K562 (cell line): ENCODE data around the gene WDR93. TPM values are rescaled to one million over a fixed set of nuclear protein-coding genes. Genes with fewer than 3 reads are reported as not detected.

Experiments used
- ARHGAP35 ChIP-seq: fragments of 450-650 bp; IDR thresholded peaks from 2 replicates; pipeline ENCODE4 v1.6.1; 2018; ENCODE audit not compliant: partially characterized antibody
- BCL6 ChIP-seq: fragments of 250-450 bp; sonication (Bioruptor Pico); IDR thresholded peaks from 2 replicates; pipeline ENCODE4 v1.4.0; 2020
- CBX5 ChIP-seq: IDR thresholded peaks from 2 replicates; pipeline ENCODE4 v1.6.1; 2014; ENCODE audit warnings: low read depth, borderline replicate concordance
- ELF4 ChIP-seq: fragments of 450-650 bp; formaldehyde crosslinking; IDR thresholded peaks from 2 replicates; pipeline ENCODE4 v1.4.0; 2022; ENCODE audit warnings: missing genetic modification characterization
- ELK1 ChIP-seq: sonication (generic); formaldehyde crosslinking; IDR thresholded peaks from 2 replicates; pipeline ENCODE4 v1.8.1; 2022; ENCODE audit warnings: missing genetic modification reagents
- ETV6 ChIP-seq, 3 experiments: fragments of 150-350 bp in 1 of 3; sonication (generic) in 1 of 3; formaldehyde crosslinking in 1 of 3; IDR thresholded peaks; 2 replicates each; pipeline versions ENCODE4 v1.6.1 to v1.8.0; 2014 to 2022; ENCODE audit warnings: borderline replicate concordance in 2 of 3, low read depth in 2 of 3, antibody characterized with exemption in 1 of 3, low read length in 1 of 3, mild to moderate bottlenecking in 1 of 3, missing genetic modification reagents in 1 of 3
- FOXP1 ChIP-seq: sonication (generic); formaldehyde crosslinking; IDR thresholded peaks from 2 replicates; pipeline ENCODE4 v1.8.0; 2022; ENCODE audit warnings: mild to moderate bottlenecking, missing genetic modification reagents
- HDAC2 ChIP-seq: fragments of 450-650 bp; IDR thresholded peaks from 2 replicates; pipeline ENCODE4 v1.6.1; 2016; ENCODE audit warnings: mild to moderate bottlenecking
- MECOM ChIP-seq: fragments of 250-450 bp; sonication (Bioruptor Pico); IDR thresholded peaks from 2 replicates; pipeline ENCODE4 v1.8.0; 2022; ENCODE audit warnings: inconsistent platforms
- NR2C1 ChIP-seq, 2 experiments: fragments of 450-650 bp; IDR thresholded peaks; 2 replicates each; pipeline ENCODE4 v1.6.1; 2017; ENCODE audit warnings: mild to moderate bottlenecking in 2 of 2, antibody characterized with exemption in 1 of 2, inconsistent platforms in 1 of 2, missing compliant biosample characterization in 1 of 2, missing genetic modification characterization in 1 of 2
- PCBP2 ChIP-seq: fragments of 200-400 bp; formaldehyde crosslinking; IDR thresholded peaks from 2 replicates; pipeline ENCODE4 v1.6.1; 2018; ENCODE audit warnings: low read length, low read depth, mild to moderate bottlenecking, moderate library complexity; ENCODE audit not compliant: poor library complexity, severe bottlenecking
- RBM14 ChIP-seq: fragments of 200-400 bp; formaldehyde crosslinking; IDR thresholded peaks from 2 replicates; pipeline ENCODE4 v1.6.1; 2018; ENCODE audit warnings: low read depth, mild to moderate bottlenecking, low read length, moderate library complexity, borderline replicate concordance; ENCODE audit not compliant: insufficient read depth
- SFPQ ChIP-seq: fragments of 200-400 bp; formaldehyde crosslinking; IDR thresholded peaks from 2 replicates; pipeline ENCODE4 v1.6.1; 2017; ENCODE audit warnings: mild to moderate bottlenecking, low read depth, low read length, moderate library complexity
- ZBTB2 ChIP-seq: fragments of 450-650 bp; IDR thresholded peaks from 2 replicates; pipeline ENCODE4 v1.6.1; 2016; ENCODE audit warnings: antibody characterized with exemption
- ZFP30 ChIP-seq: fragments of 250-450 bp; sonication (Bioruptor Pico); IDR thresholded peaks from 2 replicates; pipeline ENCODE4 v1.8.0; 2022; ENCODE audit warnings: moderate library complexity, mild to moderate bottlenecking, inconsistent platforms, borderline replicate concordance
- ZNF354B ChIP-seq: fragments of 250-450 bp; sonication (Bioruptor Pico); IDR thresholded peaks from 2 replicates; pipeline ENCODE4 v1.4.0; 2020
- ZNF408 ChIP-seq: fragments of 250-450 bp; sonication (Bioruptor Pico); IDR thresholded peaks from 2 replicates; pipeline ENCODE4 v1.4.0; 2020; ENCODE audit warnings: low read depth, mild to moderate bottlenecking, moderate library complexity
- polyA plus RNA-seq, 8 experiments: library from polyadenylated mRNA; depleted of rRNA in 4 of 8; stranded (reverse) in 5 of 8; unstranded in 3 of 8; fragments of >200 nt; fragmentation: Nextera tagmentation in 2 of 8; fragmentation: Illumina TruSeq in 1 of 8; extraction: Ambion mirVana in 2 of 8; extraction: Trizol in 1 of 8; gene quantifications; 2 replicates each; pipeline versions ENCODE4 v1.2.1 to v1.2.3, GENCODE V29; 2011 to 2014; ENCODE audit warnings: inconsistent platforms in 1 of 8, missing spikeins in 1 of 8
- total RNA-seq, 7 experiments: library from RNA; depleted of rRNA in 6 of 7; stranded (reverse); fragments of >200 nt in 6 of 7; fragmentation: Illumina TruSeq in 2 of 7; extraction: Trizol in 2 of 7; gene quantifications; 2 replicates each; pipeline versions ENCODE4 v1.2.1 to v1.2.3, GENCODE V29; 2011 to 2021; ENCODE audit warnings: low replicate concordance in 1 of 7
- TF ChIP-seq, protein P1 (sequence below), 2 experiments: fragments of 450-650 bp; IDR thresholded peaks; 2 replicates each; pipeline ENCODE4 v1.6.1; 2018; ENCODE audit warnings: mild to moderate bottlenecking in 2 of 2, low read depth in 1 of 2; ENCODE audit not compliant: partially characterized antibody in 2 of 2

Gene WDR93
- total and polyA plus RNA-seq, 9 of the 15 experiments (the other 6 are each of a cell fraction or from before 2014, with no cell fraction given), result not detected

DNA sequence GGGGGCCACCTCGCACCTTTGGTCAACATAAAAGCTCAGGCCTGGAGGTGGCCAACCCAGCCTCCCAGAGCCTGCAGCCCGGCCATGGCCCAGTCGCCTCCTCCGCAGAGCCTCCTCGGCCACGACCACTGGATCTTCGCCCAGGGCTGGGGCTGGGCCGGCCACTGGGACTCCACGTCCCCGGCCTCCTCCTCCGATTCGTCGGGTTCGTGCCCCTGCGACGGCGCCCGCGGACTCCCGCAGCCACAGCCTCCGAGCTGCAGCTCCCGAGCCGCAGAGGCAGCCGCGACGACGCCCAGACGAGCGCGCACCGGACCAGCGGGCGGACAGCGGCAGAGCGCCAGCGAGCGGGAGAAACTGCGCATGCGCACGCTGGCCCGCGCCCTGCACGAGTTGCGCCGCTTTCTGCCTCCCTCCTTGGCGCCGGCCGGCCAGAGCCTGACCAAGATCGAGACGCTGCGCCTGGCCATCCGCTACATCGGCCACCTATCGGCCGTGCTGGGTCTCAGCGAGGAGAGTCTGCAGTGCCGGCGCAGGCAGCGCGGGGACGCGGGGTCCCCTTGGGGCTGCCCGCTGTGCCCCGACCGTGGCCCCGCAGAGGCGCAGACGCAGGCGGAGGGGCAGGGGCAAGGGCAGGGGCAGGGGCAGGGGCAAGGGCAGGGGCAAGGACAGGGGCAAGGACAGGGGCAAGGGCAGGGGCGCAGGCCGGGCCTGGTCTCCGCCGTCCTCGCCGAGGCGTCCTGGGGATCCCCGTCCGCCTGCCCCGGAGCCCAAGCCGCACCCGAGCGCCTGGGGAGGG, 85.9 kb downstream of the WDR93 start, which contains the start of gene MESP2 (continued):
- TF ChIP-seq BCL6 (CRISPR knock-in tag), result no peak
- peak; percentile 97 for TF ChIP-seq FOXP1 (CRISPR knock-in tag)
- no peak for TF ChIP-seq ETV6 (IDR thresholded peaks at IDR 0.05; ENCODE audit: borderline replicate concordance in 1 of 2, low read depth in 2 of 2, low read length in 1 of 2)
- TF ChIP-seq ETV6 (CRISPR knock-in tag; IDR thresholded peaks at IDR 0.05; ENCODE audit: borderline replicate concordance), result no peak
- TF ChIP-seq, protein P1, sequence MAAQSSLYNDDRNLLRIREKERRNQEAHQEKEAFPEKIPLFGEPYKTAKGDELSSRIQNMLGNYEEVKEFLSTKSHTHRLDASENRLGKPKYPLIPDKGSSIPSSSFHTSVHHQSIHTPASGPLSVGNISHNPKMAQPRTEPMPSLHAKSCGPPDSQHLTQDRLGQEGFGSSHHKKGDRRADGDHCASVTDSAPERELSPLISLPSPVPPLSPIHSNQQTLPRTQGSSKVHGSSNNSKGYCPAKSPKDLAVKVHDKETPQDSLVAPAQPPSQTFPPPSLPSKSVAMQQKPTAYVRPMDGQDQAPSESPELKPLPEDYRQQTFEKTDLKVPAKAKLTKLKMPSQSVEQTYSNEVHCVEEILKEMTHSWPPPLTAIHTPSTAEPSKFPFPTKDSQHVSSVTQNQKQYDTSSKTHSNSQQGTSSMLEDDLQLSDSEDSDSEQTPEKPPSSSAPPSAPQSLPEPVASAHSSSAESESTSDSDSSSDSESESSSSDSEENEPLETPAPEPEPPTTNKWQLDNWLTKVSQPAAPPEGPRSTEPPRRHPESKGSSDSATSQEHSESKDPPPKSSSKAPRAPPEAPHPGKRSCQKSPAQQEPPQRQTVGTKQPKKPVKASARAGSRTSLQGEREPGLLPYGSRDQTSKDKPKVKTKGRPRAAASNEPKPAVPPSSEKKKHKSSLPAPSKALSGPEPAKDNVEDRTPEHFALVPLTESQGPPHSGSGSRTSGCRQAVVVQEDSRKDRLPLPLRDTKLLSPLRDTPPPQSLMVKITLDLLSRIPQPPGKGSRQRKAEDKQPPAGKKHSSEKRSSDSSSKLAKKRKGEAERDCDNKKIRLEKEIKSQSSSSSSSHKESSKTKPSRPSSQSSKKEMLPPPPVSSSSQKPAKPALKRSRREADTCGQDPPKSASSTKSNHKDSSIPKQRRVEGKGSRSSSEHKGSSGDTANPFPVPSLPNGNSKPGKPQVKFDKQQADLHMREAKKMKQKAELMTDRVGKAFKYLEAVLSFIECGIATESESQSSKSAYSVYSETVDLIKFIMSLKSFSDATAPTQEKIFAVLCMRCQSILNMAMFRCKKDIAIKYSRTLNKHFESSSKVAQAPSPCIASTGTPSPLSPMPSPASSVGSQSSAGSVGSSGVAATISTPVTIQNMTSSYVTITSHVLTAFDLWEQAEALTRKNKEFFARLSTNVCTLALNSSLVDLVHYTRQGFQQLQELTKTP (IDR thresholded peaks at IDR 0.05; ENCODE audit: low read depth in 1 of 2, partially characterized antibody in 2 of 2), result no peak
- no peak for TF ChIP-seq NR2C1 (IDR thresholded peaks at IDR 0.05)
- TF ChIP-seq NR2C1 (tag; IDR thresholded peaks at IDR 0.05), result no peak
- no peak for TF ChIP-seq ZFP30 (CRISPR knock-in tag)
- no peak for TF ChIP-seq RBM14
- TF ChIP-seq ZNF354B (CRISPR knock-in tag), result no peak
- no peak for TF ChIP-seq ELF4 (CRISPR knock-in tag)
- no peak for TF ChIP-seq SFPQ
- peak; percentile 15 for TF ChIP-seq PCBP2
- TF ChIP-seq CBX5, result no peak
- no peak for TF ChIP-seq HDAC2
- TF ChIP-seq ZBTB2, result peak; percentile 96
- no peak for TF ChIP-seq ELK1 (CRISPR knock-in tag)
- TF ChIP-seq ARHGAP35, result no peak
- no peak for TF ChIP-seq ZNF408
- TF ChIP-seq MECOM (CRISPR knock-in tag), result no peak
